WTC11 (cell line): ENCODE data around the gene GOLGA3.

ENCODE experiments used
- CREB1 ChIP-seq: sonication (generic); formaldehyde crosslinking; IDR thresholded peaks from 2 replicates; pipeline ENCODE4 v1.8.0; 2023; ENCODE audit warnings: mild to moderate bottlenecking, missing genetic modification reagents
- CREM ChIP-seq: sonication (generic); formaldehyde crosslinking; IDR thresholded peaks from 2 replicates; pipeline ENCODE4 v1.8.1; 2022; ENCODE audit warnings: mild to moderate bottlenecking, missing genetic modification reagents, moderate library complexity
- CTCF ChIP-seq: fragments of 200-600 bp; IDR thresholded peaks from 2 replicates; pipeline ENCODE4 v1.8.0; 2022; ENCODE audit warnings: antibody characterized with exemption
- GABPB1 ChIP-seq: sonication (generic); formaldehyde crosslinking; IDR thresholded peaks from 2 replicates; pipeline ENCODE4 v1.8.1; 2023; ENCODE audit warnings: mild to moderate bottlenecking, missing genetic modification reagents
- NR3C1 ChIP-seq: sonication (generic); formaldehyde crosslinking; conservative IDR thresholded peaks from 2 replicates; pipeline ENCODE4 v1.8.1; 2023; ENCODE audit warnings: low read depth, mild to moderate bottlenecking, missing genetic modification reagents
- USF1 ChIP-seq: sonication (generic); formaldehyde crosslinking; IDR thresholded peaks from 2 replicates; pipeline ENCODE4 v1.8.0; 2022; ENCODE audit warnings: mild to moderate bottlenecking, missing genetic modification reagents
- ZNF281 ChIP-seq: sonication (generic); formaldehyde crosslinking; IDR thresholded peaks from 2 replicates; pipeline ENCODE4 v1.8.0; 2023; ENCODE audit warnings: mild to moderate bottlenecking, missing genetic modification reagents

GRCh38 chr12:132740313-132740646 lies 88.4 kb downstream of the GOLGA3 start:
- no peak for TF ChIP-seq USF1 (CRISPR knock-in tag)
- TF ChIP-seq CTCF = no peak
- TF ChIP-seq ZNF281 (CRISPR knock-in tag) = no peak
- TF ChIP-seq GABPB1 (CRISPR knock-in tag) = no peak
- no peak for TF ChIP-seq CREM (CRISPR knock-in tag)
- TF ChIP-seq CREB1 (CRISPR knock-in tag) = no peak
- TF ChIP-seq NR3C1 (CRISPR knock-in tag) = no peak
